Small intestine (tissue), 7 donors: ENCODE results near the gene TBXAS1. TPM values are rescaled to one million over a fixed set of nuclear protein-coding genes. Genes with fewer than 3 reads are reported as not detected.

ENCODE experiments used
- DNase-seq, 2 donors: peaks; one replicate each; pipeline versions ENCODE4 v3.0.0 to v3.0.0-alpha.2; 2013
- FAIRE-seq: peaks from 2 replicates; lab custom pipeline; 2012; peaks lifted over from hg19 to GRCh38; lab: Jason Lieb, UNC
- H3K27ac ChIP-seq, 3 donors: one replicate each; pipeline ENCODE4 v1.5.1; 2013; ENCODE audit warnings: low read length in 2 of 3, mild to moderate bottlenecking in 2 of 3, control low read depth in 1 of 3, inconsistent platforms in 1 of 3, low read depth in 1 of 3, moderate library complexity in 1 of 3
- H3K27me3 ChIP-seq, 3 donors: one replicate each; pipeline ENCODE4 v1.6.1; 2013; ENCODE audit warnings: low read length in 3 of 3, inconsistent platforms in 1 of 3; ENCODE audit not compliant: control insufficient read depth in 3 of 3, insufficient read depth in 3 of 3
- H3K36me3 ChIP-seq, 3 donors: one replicate each; pipeline ENCODE4 v1.6.1; 2013; ENCODE audit warnings: low read length in 3 of 3, inconsistent platforms in 1 of 3, low read depth in 1 of 3, mild to moderate bottlenecking in 1 of 3, moderate library complexity in 1 of 3; ENCODE audit not compliant: control insufficient read depth in 3 of 3, insufficient read depth in 2 of 3
- H3K4me1 ChIP-seq, 3 donors: one replicate each; pipeline ENCODE4 v1.6.1; 2013; ENCODE audit warnings: low read length in 2 of 3, inconsistent platforms in 1 of 3, low read depth in 1 of 3, mild to moderate bottlenecking in 1 of 3, moderate library complexity in 1 of 3; ENCODE audit not compliant: control insufficient read depth in 3 of 3, insufficient read depth in 2 of 3
- H3K4me3 ChIP-seq, 3 donors: one replicate each; pipeline ENCODE4 v1.5.1; 2013; ENCODE audit warnings: low read length in 3 of 3, control low read depth in 1 of 3, inconsistent platforms in 1 of 3, low read depth in 1 of 3, mild to moderate bottlenecking in 1 of 3, moderate library complexity in 1 of 3
- H3K9me3 ChIP-seq, 2 donors: one replicate each; pipeline ENCODE4 v1.6.1; 2013; ENCODE audit warnings: low read depth in 1 of 2, low read length in 1 of 2; ENCODE audit not compliant: control insufficient read depth in 2 of 2, insufficient read depth in 1 of 2
- WGBS, 3 donors: extraction: QIAGEN DNeasy Blood & Tissue Kit; methylation state at CpG; one replicate each; pipeline ENCODE4 v1.1.7; 2013; 5-methylcytosine and 5-hydroxymethylcytosine counted together
- polyA plus RNA-seq, 4 donors: library from polyadenylated mRNA; stranded (reverse) in 3 of 4; unstranded in 1 of 4; fragments of 200-250 nt in 3 of 4; fragments of 120-200 nt in 1 of 4; gene quantifications; one replicate each; pipeline versions ENCODE4 v1.2.1 to v1.2.3, GENCODE V29; 2013
- donor health status: healthy with polysubstance abuse.
- donor health status: control.
- donor health status: control.
- donor health status: Bipolar disorder and iron deficiency.
- donor health status: healthy.

TBXAS1 gene
- polyA plus RNA-seq, 4 donors = 1.1 to 8.2 (median 7.0) TPM

- no peak for FAIRE-seq
- no peaks in the 10 kb centered on the region for H3K9me3 ChIP-seq
These were observed 233.7 kb downstream of the TBXAS1 start, which contains the start of gene PARP12 for GRCh38 chr7:140062528-140063299. PARP12 (minus strand) TSS chr7:140062951; CDS start chr7:140062847, 104 bp downstream.

GRCh38 chr7:140067052-140067451 is 238.0 kb downstream of the TBXAS1 start:
- Histone ChIP-seq H3K9me3 (peaks cover 0 to 3% of the 10 kb centered on the region in 2 donors), H3K27ac (no peak overlapping the region), H3K4me1 (no peaks in the 10 kb centered on the region), H3K4me3 (no peak overlapping the region), H3K36me3 (no peaks in the 10 kb centered on the region), H3K27me3 (no peaks in the 10 kb centered on the region)
- FAIRE-seq (no peak), DNase-seq (no peak)
- 71 to 81% (median 72%) methylated on average over 2 of the region's 2 CpGs for WGBS, 3 donors

More at GRCh38 chr7:140062528-140063299, 233.7 kb downstream of the TBXAS1 start, which contains the start of gene PARP12:
- Histone ChIP-seq H3K27me3 (no peaks in the 10 kb centered on the region), H3K4me1 (peaks cover 10 to 30% (median 22%) of the 10 kb centered on the region in 3 donors), H3K36me3 (peaks cover 0 to 1% (median 0%) of the 10 kb centered on the region in 3 donors), H3K27ac (peak within 1 kb of the TSS; percentile 94 to 97 (median 97)), H3K4me3 (peak within 1 kb of the TSS; percentile 72 to 85 (median 75))
- WGBS, 3 donors = 0 to 1% (median 0%) methylated on average over 65 to 106 of the region's 106 CpGs
- peak; percentile 92 to 97 for DNase-seq

DNA sequence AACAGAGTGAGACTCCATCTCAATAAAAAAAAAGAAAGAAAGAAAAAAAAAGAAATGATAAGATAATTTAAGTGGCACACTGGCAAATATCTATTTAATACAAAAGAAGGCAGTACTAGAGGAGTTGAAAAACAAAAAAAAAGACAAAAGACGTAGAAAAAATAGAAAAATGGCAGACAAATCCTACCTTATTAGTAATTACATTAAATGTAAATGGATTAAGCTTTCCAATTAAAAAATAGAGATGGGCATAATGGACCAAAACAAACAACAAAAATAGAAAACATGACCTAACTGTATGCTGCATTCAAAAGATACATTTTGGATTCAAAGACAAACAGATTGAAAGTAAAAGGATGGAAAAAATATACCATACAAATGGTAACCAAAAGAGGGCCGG is 239.0 kb downstream of the TBXAS1 start:
- H3K4me3 ChIP-seq = no peak overlapping the region
- FAIRE-seq = no peak
- H3K27ac ChIP-seq = no peak overlapping the region
- no peaks in the 10 kb centered on the region for H3K4me1 ChIP-seq
- H3K9me3 ChIP-seq = peaks cover 0 to 3% of the 10 kb centered on the region in 2 donors
- H3K27me3 ChIP-seq = no peaks in the 10 kb centered on the region
- WGBS, 3 donors = 73 to 96% (median 77%) methylated on average over 2 of the region's 2 CpGs
- no peak for DNase-seq
- H3K36me3 ChIP-seq = no peaks in the 10 kb centered on the region

DNA sequence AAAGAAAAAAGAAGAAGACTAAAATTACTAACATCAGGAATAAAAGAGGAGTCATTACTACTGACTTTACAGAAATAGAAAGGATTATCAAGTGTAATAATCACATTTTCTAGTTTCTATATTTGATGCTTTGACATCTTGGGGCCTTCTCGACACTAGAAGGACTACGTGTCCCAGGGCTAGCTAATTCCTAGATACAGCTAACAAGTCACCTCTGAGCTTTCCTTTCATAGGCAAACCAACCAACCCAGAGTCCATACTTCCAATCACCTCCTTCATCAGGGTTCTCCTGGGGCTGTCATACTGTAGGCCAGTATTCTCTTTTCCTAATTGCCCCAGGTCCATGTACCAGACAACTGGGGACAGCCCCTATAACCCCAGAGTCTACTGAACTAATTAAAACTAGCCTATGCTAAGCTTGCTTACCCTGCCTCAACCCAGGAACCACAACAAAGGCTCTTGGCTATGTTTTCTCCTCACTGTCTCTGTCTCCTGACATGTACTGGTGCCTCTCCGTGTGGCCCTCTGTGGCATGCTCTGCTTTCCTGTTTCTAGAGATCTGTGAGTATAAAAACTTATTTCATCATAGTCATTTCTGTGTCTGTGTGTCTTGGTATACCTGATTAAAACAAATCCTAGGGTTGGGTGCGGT is 240.4 kb downstream of the TBXAS1 start:
- DNase-seq (no peak), FAIRE-seq (no peak)
- Histone ChIP-seq H3K27ac (no peak overlapping the region), H3K27me3 (no peaks in the 10 kb centered on the region), H3K4me1 (no peaks in the 10 kb centered on the region), H3K4me3 (no peak overlapping the region), H3K36me3 (no peaks in the 10 kb centered on the region), H3K9me3 (peaks cover 0 to 3% of the 10 kb centered on the region in 2 donors)
- WGBS, 3 donors = 81 to 95% (median 93%) methylated on average over 4 of the region's 4 CpGs

Other genes starting within 250 kb of the TBXAS1 start
- gene HIPK2, start 51.3 kb upstream of the TBXAS1 start, polyA plus RNA-seq = 10 to 100 TPM in 2 of 4 donors, 1 to 10 TPM in 2; 3.2 to 11.4 (median 7.2) TPM
- 100 to 1,000 TPM in 1 of 4 donors, 10 to 100 TPM in 3; 30.9 to 150 (median 68.1) TPM for gene PARP12, start 233.7 kb downstream of the TBXAS1 start, polyA plus RNA-seq